Activated naive CD8-positive, alpha-beta T cell (primary cell): ENCODE results near the gene UTY.

ENCODE experiments used
- H3K27ac Mint-ChIP-seq: one replicate; pipeline ENCODE4 v1.8.0; 2021; ENCODE audit warnings: mixed read lengths
- H3K27me3 Mint-ChIP-seq: one replicate; pipeline ENCODE4 v1.8.0; 2021; ENCODE audit warnings: mixed read lengths
- H3K36me3 Mint-ChIP-seq: one replicate; pipeline ENCODE4 v1.8.0; 2021; ENCODE audit warnings: mixed read lengths
- H3K4me1 Mint-ChIP-seq: one replicate; pipeline ENCODE4 v1.8.0; 2021; ENCODE audit warnings: low read depth, mixed read lengths
- H3K4me3 Mint-ChIP-seq: one replicate; pipeline ENCODE4 v1.8.0; 2021; ENCODE audit warnings: mild to moderate bottlenecking, mixed read lengths
- H3K9me3 Mint-ChIP-seq: one replicate; pipeline ENCODE4 v1.8.0; 2021; ENCODE audit warnings: low read depth, mixed read lengths

Gene UTY

GRCh38 chrY:13361656-13362636 is 117.9 kb downstream of the UTY start:
- peaks cover 14% of the 10 kb centered on the region for H3K4me1 Mint-ChIP-seq
- H3K36me3 Mint-ChIP-seq = peaks cover 3% of the 10 kb centered on the region
- peak overlapping the region; percentile 72 for H3K27ac Mint-ChIP-seq
- no peak overlapping the region for H3K4me3 Mint-ChIP-seq
- no peaks in the 10 kb centered on the region for H3K27me3 Mint-ChIP-seq
- no peaks in the 10 kb centered on the region for H3K9me3 Mint-ChIP-seq

- H3K27ac Mint-ChIP-seq = no peak overlapping the region
- H3K36me3 Mint-ChIP-seq = peaks cover 2% of the 10 kb centered on the region
- no peaks in the 10 kb centered on the region for H3K9me3 Mint-ChIP-seq
Measured at GRCh38 chrY:13351443-13351842, 128.4 kb downstream of the UTY start.

GRCh38 chrY:13347106-13347505 is 132.7 kb downstream of the UTY start:
- no peak overlapping the region for H3K4me3 Mint-ChIP-seq
- H3K36me3 Mint-ChIP-seq = no peaks in the 10 kb centered on the region
- H3K9me3 Mint-ChIP-seq = no peaks in the 10 kb centered on the region
- no peak overlapping the region for H3K27ac Mint-ChIP-seq
- peaks cover 23% of the 10 kb centered on the region for H3K4me1 Mint-ChIP-seq
- H3K27me3 Mint-ChIP-seq = no peaks in the 10 kb centered on the region

More at GRCh38 chrY:13351443-13351842, 128.4 kb downstream of the UTY start:
- no peak overlapping the region for H3K4me3 Mint-ChIP-seq
- H3K27me3 Mint-ChIP-seq = no peaks in the 10 kb centered on the region
- peaks cover 9% of the 10 kb centered on the region for H3K4me1 Mint-ChIP-seq

- no peaks in the 10 kb centered on the region for H3K36me3 Mint-ChIP-seq
- H3K27ac Mint-ChIP-seq = no peak overlapping the region
- no peaks in the 10 kb centered on the region for H3K9me3 Mint-ChIP-seq
- H3K27me3 Mint-ChIP-seq = no peaks in the 10 kb centered on the region
- H3K4me3 Mint-ChIP-seq = no peak overlapping the region
- H3K4me1 Mint-ChIP-seq = peaks cover 22% of the 10 kb centered on the region
Measured at GRCh38 chrY:13345549-13345948, 134.3 kb downstream of the UTY start.

GRCh38 chrY:13343307-13343946 is 136.4 kb downstream of the UTY start:
- H3K27ac Mint-ChIP-seq = peak overlapping the region; percentile 72
- no peak overlapping the region for H3K4me3 Mint-ChIP-seq
- H3K9me3 Mint-ChIP-seq = no peaks in the 10 kb centered on the region
- no peaks in the 10 kb centered on the region for H3K27me3 Mint-ChIP-seq
- H3K36me3 Mint-ChIP-seq = no peaks in the 10 kb centered on the region
- H3K4me1 Mint-ChIP-seq = peaks cover 16% of the 10 kb centered on the region

- Mint-ChIP-seq H3K36me3 (peaks cover 4% of the 10 kb centered on the region), H3K9me3 (no peaks in the 10 kb centered on the region), H3K4me1 (peaks cover 15% of the 10 kb centered on the region), H3K27ac (peak overlapping the region; percentile 28), H3K4me3 (no peak overlapping the region), H3K27me3 (no peaks in the 10 kb centered on the region)
Measured at GRCh38 chrY:13339939-13340338, 139.9 kb downstream of the UTY start.

GRCh38 chrY:13339381-13339780 is 140.5 kb downstream of the UTY start:
- H3K27ac Mint-ChIP-seq = peak overlapping the region; percentile 28
- H3K4me3 Mint-ChIP-seq = no peak overlapping the region
- no peaks in the 10 kb centered on the region for H3K9me3 Mint-ChIP-seq
- H3K4me1 Mint-ChIP-seq = peaks cover 11% of the 10 kb centered on the region
- H3K36me3 Mint-ChIP-seq = peaks cover 6% of the 10 kb centered on the region
- H3K27me3 Mint-ChIP-seq = no peaks in the 10 kb centered on the region

GRCh38 chrY:13338711-13339110 is 141.1 kb downstream of the UTY start:
- H3K27me3 Mint-ChIP-seq = no peaks in the 10 kb centered on the region
- H3K4me3 Mint-ChIP-seq = no peak overlapping the region
- no peaks in the 10 kb centered on the region for H3K9me3 Mint-ChIP-seq
- peaks cover 10% of the 10 kb centered on the region for H3K36me3 Mint-ChIP-seq
- H3K4me1 Mint-ChIP-seq = peaks cover 14% of the 10 kb centered on the region
- H3K27ac Mint-ChIP-seq = peak overlapping the region; percentile 16

- Mint-ChIP-seq H3K36me3 (peaks cover 10% of the 10 kb centered on the region), H3K27me3 (no peaks in the 10 kb centered on the region), H3K4me1 (peaks cover 15% of the 10 kb centered on the region), H3K4me3 (no peak overlapping the region), H3K9me3 (no peaks in the 10 kb centered on the region), H3K27ac (no peak overlapping the region)
Measured at GRCh38 chrY:13337934-13338333, 141.9 kb downstream of the UTY start.

GRCh38 chrY:13333791-13334190 is 146.0 kb downstream of the UTY start:
- peak overlapping the region; percentile 12 for H3K27ac Mint-ChIP-seq
- H3K9me3 Mint-ChIP-seq = no peaks in the 10 kb centered on the region
- H3K4me3 Mint-ChIP-seq = no peak overlapping the region
- peaks cover 42% of the 10 kb centered on the region for H3K4me1 Mint-ChIP-seq
- peaks cover 17% of the 10 kb centered on the region for H3K36me3 Mint-ChIP-seq
- no peaks in the 10 kb centered on the region for H3K27me3 Mint-ChIP-seq

GRCh38 chrY:13330651-13331050 is 149.2 kb downstream of the UTY start:
- Mint-ChIP-seq H3K4me1 (peaks cover 41% of the 10 kb centered on the region), H3K9me3 (no peaks in the 10 kb centered on the region), H3K27me3 (no peaks in the 10 kb centered on the region), H3K27ac (no peak overlapping the region), H3K36me3 (peaks cover 17% of the 10 kb centered on the region), H3K4me3 (no peak overlapping the region)

- peaks cover 6% of the 10 kb centered on the region for H3K4me1 Mint-ChIP-seq
- no peaks in the 10 kb centered on the region for H3K27me3 Mint-ChIP-seq
- no peak overlapping the region for H3K4me3 Mint-ChIP-seq
- no peak overlapping the region for H3K27ac Mint-ChIP-seq
- H3K36me3 Mint-ChIP-seq = peaks cover 5% of the 10 kb centered on the region
- no peaks in the 10 kb centered on the region for H3K9me3 Mint-ChIP-seq
Measured at GRCh38 chrY:13312966-13313365, 166.9 kb downstream of the UTY start.

GRCh38 chrY:13307959-13308358 is 171.9 kb downstream of the UTY start:
- Mint-ChIP-seq H3K4me1 (peaks cover 32% of the 10 kb centered on the region), H3K9me3 (no peaks in the 10 kb centered on the region), H3K4me3 (no peak overlapping the region), H3K36me3 (peaks cover 3% of the 10 kb centered on the region), H3K27ac (no peak overlapping the region), H3K27me3 (no peaks in the 10 kb centered on the region)

GRCh38 chrY:13300795-13301194 is 179.0 kb downstream of the UTY start:
- Mint-ChIP-seq H3K27ac (no peak overlapping the region), H3K4me3 (no peak overlapping the region), H3K36me3 (peaks cover 5% of the 10 kb centered on the region), H3K27me3 (no peaks in the 10 kb centered on the region), H3K4me1 (peaks cover 25% of the 10 kb centered on the region), H3K9me3 (no peaks in the 10 kb centered on the region)

- Mint-ChIP-seq H3K27ac (no peak overlapping the region), H3K4me3 (no peak overlapping the region), H3K36me3 (peaks cover 8% of the 10 kb centered on the region), H3K27me3 (no peaks in the 10 kb centered on the region), H3K4me1 (peaks cover 21% of the 10 kb centered on the region), H3K9me3 (no peaks in the 10 kb centered on the region)
Measured at GRCh38 chrY:13299411-13299810, 180.4 kb downstream of the UTY start.
